Activated T-helper 1 cell treated with anti-CD3 and anti-CD28 coated beads, Interleukin-2, amount 50 U/mL, for 16 hours (primary cell): ENCODE measurements around the gene DTNB.

Experiments
- DNase-seq, 2 donors: peaks; one replicate each; pipeline ENCODE4 v3.0.0-alpha.2; 2020; ENCODE audit warnings: low read depth in 1 of 2, low spot score in 1 of 2

DTNB gene

GRCh38 chr2:25473131-25473530, 200.2 kb downstream of the DTNB start:
- no peak for DNase-seq

GRCh38 chr2:25470806-25471205, 202.6 kb downstream of the DTNB start:
- DNase-seq: no peak

- no peak for DNase-seq
Observed at GRCh38 chr2:25467743-25468142, 205.6 kb downstream of the DTNB start.

GRCh38 chr2:25462021-25462420, 211.4 kb downstream of the DTNB start:
- DNase-seq: no peak

GRCh38 chr2:25460261-25460905, 213.0 kb downstream of the DTNB start:
- DNase-seq: no peak

- no peak for DNase-seq
Observed at GRCh38 chr2:25454824-25455611, 218.4 kb downstream of the DTNB start.

GRCh38 chr2:25453199-25453905, 220.0 kb downstream of the DTNB start:
- DNase-seq: peak in 1 of 2 donors; percentile 4

- no peak for DNase-seq
Observed at GRCh38 chr2:25448808-25449207, 224.6 kb downstream of the DTNB start.

- no peak for DNase-seq
Observed at GRCh38 chr2:25447018-25447417, 226.4 kb downstream of the DTNB start.

GRCh38 chr2:25446122-25446521, 227.3 kb downstream of the DTNB start:
- DNase-seq: no peak

- DNase-seq: no peak
Observed at GRCh38 chr2:25445464-25445863, 227.9 kb downstream of the DTNB start.

GRCh38 chr2:25444608-25445270, 228.6 kb downstream of the DTNB start:
- DNase-seq: no peak

GRCh38 chr2:25443766-25444165, 229.6 kb downstream of the DTNB start:
- no peak for DNase-seq

GRCh38 chr2:25441353-25441752, 232.0 kb downstream of the DTNB start:
- DNase-seq: no peak

- no peak for DNase-seq
Observed at GRCh38 chr2:25438793-25439192, 234.6 kb downstream of the DTNB start.

GRCh38 chr2:25437881-25438662, 235.3 kb downstream of the DTNB start:
- DNase-seq: no peak

- DNase-seq: no peak
Observed at GRCh38 chr2:25435421-25435820, 238.0 kb downstream of the DTNB start.

GRCh38 chr2:25431604-25432003, 241.8 kb downstream of the DTNB start:
- no peak for DNase-seq

- DNase-seq: no peak
Observed at GRCh38 chr2:25430556-25430955, 242.8 kb downstream of the DTNB start.

GRCh38 chr2:25426326-25426725, 247.1 kb downstream of the DTNB start:
- no peak for DNase-seq
